Retina (tissue), 1 donor: Measurements from ENCODE around the gene OTOP3.
"Not testable (repeated sequence)": the region's sequence is repeated elsewhere in the genome, so short reads cannot be mapped to it uniquely, and the experiment has no call there.

Source experiments
- DNase-seq: peaks from one replicate; pipeline ENCODE4 v3.0.0-alpha.2; 2016

OTOP3 gene

DNA sequence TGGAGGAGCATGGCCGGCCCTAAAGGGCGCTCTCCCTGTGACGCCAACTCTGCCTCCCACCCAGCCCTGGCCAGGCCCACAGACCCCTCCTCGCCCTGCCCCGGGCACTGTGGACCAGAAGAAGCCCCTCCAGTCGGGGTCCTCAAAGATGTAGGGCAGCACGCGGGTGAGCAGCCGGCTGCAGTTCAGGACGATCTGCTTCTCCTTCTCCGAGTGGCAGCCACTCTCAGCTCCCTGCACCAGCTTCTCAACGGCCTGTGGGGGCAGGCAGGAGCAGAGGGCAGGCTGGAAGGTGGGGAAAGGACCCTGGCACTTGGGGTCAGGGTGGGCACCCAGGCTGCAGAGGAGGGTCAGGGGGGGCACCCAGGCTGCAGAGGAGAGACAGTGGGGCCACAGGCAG, 28.0 kb downstream of the OTOP3 start:
- no peak for DNase-seq

DNA sequence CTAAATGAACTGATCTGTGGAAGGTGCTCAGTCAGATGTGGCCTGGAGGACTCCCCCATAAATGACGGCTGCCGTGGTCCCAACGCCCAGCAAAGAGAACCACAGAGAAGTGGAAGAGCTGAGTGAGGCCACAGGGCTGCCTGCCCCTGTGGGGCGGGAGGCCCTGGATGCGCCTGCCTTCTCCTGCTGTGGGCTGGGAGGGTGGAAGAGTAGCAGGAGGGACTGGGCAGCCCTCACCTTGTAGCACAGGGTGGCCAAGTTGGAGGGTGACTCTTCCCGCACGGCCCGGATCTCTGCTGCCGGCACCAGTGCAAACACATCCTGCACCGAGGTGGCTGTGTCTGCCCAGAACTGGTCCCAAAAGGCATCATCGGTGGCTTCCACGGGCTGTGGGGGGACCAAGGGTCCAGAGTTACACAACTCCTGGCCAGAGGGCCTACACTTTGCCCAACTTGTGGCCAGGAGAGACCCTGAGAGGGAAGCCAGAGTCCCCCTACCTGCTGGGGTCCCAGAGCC, 28.6 kb downstream of the OTOP3 start:
- DNase-seq, result no peak

DNA sequence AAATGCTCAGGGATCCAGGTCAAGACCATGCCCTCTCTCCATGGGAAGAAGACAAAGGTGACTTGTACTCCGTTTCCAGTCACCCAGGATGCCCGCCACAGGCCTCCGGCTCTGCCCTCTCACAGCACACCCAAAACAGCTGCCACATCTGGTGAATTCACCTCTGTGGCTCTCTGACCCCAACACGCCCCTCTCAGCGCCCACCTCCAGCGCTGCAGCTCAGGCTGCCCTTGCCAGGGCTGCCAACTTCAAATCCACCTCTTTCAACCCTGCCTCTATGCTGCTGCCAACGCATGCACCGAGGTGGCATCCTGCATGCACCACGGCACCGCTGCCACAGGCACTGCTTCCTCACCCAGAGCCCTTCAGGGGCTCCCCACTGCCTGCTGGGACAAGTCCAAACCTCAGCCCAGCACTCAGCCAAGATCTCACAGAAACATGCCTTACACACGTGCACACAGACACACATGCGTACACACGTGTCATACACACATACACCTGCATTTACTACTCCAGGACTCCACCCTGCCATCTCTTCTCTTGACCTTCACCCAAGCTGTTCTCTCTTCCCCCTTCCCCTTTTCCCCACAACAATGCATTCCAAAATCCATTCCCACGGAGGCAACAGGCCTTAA, 29.4 kb downstream of the OTOP3 start:
- no peak for DNase-seq

DNA sequence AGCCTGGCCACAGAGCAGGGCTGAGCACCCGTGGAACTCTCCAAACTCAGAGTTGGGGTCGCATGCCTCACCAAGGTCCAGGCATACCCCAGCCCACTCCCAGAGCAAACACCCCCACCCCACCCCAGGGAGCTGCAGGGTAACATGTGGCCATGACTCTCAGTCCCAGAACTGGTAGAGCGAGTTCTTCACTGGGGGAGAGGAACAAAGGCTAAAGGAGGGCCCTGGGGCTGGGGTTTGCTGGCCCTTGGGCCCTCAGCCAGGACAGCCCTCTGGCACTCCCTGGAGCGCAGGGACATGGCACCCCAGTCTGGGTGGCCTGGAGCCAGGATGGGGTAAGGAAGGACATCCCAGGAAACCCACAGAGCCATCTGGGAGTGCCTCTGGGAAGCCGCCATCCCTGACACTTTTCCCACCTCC, 32.7 kb downstream of the OTOP3 start:
- DNase-seq, result no peak

DNA sequence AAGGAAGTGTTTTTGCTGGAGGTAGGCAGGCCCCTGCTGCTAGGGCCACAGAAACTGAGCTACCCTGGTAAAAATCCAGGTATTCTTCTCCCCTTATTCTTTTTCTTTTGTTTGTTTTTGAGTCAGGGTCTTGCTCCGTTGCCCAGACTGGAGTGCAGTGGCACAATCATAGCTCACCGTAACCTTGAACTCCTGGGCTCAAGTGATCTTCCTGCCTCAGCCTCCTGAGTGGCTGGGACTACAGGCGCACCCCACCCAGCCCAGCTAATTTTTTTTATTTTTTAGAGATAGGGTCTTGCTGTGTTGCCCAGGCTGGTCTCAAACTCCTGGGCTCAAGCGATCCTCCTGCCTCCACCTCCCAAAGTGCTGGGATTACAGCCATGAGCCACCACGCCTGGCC, 33.8 kb downstream of the OTOP3 start:
- not testable (repeated sequence) for DNase-seq

DNA sequence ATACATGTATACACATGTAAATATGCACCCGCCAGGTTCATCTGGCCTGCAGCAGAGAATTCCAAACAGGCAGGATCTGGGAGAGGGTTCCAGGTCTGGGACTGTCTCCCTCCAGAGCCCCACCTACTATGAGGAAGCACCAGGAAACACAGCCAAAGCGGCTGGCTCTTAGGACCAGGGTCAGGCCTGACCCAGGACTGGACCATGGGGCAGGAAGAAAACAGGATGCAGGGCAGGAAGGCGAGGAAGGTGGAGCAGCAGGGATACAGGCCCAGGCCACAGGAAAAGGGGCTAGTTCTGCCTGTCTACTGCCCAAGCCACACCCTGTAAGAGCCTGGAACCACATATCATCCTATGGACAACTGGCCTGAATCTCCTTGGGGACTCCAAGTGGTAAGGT, 34.7 kb downstream of the OTOP3 start:
- no peak for DNase-seq

DNA sequence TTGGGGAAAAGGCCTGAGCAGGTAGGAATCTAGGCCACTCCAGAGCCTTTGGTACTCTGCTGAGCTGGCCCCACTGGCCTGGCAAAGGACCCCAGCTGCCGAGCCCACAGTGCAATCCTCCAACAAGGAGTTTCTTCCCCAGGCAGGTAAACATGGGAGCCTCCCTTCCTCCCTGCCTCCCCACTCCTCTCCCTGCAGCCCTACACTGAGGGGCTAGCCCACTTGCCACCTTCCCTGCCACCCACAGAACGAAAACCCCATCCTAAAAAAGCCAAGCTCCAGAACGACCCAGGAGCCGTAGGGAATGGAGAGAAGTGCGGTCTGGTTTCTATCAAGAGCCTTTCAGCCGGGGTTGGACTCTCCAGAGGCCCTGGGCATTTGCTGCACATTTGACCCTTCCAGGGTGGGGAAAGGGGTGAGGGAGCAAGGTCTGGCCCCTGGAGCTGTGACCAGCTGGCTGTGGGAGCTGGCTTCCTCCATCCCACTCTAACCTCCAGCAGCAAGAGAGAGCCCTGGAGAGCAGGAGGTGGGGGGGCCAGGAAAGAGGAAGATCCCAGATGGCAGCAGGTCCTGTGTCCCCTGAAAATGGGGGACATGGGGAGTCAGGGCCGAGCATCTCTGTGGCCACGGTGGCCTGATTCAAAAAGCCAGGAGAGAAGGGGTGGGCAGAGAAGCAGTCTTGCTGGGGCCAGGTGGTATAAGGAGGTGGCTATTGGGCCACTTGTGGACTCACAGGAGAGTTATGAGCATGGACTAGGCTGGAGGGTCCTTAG, 35.6 kb downstream of the OTOP3 start:
- no peak for DNase-seq

DNA sequence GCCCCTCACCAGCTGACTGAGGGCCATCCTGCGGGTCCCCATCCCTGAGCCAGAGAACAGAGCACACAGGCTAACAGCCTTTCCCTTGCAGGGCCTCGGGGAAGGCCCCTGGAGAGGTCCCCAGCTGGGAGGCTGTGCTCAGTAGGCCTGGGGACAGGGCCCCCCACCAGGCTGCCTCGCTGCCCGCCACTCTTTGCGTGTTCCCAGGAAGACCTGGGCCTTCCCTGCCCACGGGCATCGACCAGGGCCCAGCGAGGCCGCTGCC, 36.1 kb downstream of the OTOP3 start:
- peak; percentile 73 for DNase-seq

DNA sequence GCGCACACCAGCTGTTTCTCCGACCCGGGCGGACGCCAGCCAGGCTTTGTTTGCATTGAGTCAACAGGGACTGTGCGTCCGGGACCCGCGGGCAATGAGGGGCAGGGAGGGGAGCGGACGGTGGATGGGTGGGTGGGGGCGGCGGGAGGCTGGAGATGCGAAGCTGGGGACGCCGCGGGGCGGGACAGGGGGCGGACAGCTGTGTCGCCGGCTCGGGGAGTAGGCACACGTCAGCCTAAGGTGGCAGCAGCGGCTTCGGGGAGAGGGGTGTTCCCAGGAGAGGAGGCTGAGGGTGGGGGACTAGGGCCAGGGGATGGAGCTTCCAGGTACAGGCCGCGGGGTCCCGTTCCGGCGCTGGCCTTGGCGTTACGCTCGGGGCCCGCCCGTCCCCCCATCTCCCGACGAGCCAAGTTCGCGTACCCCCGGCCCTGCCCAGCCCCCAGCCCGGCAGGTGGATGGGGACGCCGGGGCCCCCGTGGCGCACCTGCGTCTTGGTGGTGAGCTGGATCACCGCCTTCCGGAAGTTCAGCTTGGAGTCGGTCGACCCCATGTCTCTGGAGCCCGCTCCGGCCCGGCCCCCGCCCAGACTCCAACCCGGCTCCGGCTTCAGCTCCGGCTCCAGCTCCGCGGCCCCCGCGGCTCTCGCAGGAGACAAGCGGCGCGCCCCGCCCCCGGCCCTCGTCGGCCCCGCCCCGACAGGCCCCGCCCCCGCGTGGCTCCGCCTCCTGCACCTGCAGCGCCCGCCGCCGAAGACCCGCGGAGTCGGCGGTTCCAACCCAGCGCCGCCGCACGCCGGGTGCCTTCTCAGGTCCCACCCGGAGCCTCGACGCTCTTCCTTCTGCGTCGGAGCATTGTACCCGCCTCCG, 36.6 kb downstream of the OTOP3 start, which contains the start of gene HID1:
HID1 (minus strand) TSS at position 653 of the 866 bp plus-strand sequence; CDS start at position 550, 103 bp downstream.
- peak; percentile 73 for DNase-seq

DNA sequence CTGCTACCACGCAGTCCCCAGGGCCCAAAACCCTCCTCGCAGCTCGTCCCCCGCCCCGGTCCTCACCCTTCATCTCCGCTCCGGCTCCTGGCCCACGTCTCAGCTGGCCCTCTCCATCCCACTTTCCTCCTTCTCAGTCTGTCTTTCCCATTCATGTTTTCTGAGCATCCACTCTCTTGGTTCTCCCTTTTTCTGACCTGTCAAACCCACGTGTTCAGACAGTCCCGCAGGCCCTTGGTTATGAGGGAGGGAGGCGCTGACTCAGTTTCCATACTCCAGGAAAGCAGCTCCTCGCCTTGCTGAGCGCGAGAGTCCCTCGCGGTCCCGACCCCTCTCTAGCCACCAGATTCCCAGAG, 37.3 kb downstream of the OTOP3 start:
- DNase-seq, result peak; percentile 72

DNA sequence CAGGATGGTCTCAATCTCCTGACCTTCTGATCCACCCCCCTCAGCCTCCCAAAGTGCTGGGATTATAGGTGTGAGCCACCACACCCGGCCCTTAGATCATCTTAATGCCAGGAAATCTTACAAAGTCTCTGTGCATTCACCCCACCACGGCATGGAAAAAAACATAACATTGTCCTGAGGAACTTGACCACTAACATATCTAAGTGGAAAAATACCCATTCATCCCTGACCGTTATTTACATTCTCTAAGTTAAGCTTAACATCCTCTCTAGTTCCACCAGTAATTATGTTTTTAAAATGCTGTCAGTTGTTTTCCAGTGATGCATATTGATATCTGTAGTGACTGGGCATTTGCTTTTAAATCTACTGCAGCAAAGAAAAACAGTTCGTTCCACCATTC, 40.2 kb downstream of the OTOP3 start:
- DNase-seq, result no peak

DNA sequence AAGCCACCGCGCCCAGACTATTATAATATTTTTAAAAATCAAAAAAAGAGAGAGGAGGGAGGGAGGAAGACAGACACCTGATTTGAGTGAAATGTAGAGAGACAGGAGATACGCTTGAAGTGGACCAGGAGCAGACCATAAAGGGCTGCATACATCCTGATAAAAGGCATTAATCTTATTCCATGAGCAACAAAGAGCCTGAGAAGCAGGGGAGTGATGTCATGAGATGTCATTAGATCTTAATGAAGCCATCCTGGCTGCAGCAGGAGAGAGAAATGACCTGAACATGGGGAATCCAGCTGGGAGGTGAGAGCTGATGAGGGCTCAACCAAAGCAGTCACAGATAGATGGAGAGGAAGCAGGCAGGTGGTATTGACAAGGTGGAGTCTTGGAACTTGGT, 42.1 kb downstream of the OTOP3 start:
- DNase-seq, result no peak

DNA sequence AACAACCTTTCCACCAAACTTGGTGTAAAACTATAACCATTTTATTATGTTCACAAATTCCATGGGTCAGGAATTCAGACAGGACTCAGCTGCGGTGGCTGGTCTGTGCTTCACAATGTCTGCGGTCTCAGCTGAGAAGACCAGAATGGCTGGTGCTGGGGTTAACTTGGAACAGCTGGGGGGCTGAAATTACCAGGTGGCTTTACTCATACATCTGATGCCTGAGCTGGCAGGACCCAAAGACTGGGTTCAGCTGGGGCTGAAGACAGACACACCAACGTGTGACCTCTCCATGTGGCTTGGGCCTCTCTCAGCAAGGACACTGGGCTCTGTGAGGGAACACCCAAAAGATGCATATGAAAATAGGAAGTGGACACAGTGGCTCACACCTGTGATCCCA, 42.5 kb downstream of the OTOP3 start:
- no peak for DNase-seq

DNA sequence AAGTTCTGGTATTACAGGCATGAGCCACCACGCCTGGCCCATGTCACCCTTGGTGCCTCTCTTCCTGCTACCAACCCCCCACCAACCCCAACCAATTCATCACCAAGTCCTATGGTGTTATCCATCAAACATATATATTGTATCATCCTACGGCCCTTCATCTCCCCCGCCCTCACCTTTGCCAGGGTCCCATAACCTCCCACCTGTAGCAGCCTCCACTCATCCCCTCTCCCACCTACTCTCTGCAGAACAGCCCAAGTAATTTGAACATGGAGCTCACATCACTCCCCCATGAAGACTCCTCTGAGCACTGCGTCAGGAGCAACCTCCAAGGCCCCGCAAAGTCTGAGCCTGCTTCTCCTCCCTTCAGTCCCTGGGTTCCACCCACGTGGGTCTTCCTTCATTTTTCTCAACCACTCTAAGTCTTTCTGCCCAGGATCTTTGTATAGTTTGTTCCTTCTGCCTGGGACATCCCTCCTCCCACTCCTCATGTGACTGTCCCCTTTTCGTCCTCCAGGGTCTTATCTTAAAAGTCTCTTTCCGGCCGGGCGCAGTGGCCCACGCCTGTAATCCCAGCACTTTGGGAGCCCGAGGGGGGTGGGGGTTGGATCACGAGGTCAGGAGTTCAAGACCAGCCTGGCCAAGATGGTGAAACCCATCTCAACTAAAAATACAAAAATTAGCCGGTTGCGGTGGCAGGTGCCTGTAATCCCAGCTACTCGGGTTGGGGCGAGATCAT, 43.9 kb downstream of the OTOP3 start:
- DNase-seq, result no peak

DNA sequence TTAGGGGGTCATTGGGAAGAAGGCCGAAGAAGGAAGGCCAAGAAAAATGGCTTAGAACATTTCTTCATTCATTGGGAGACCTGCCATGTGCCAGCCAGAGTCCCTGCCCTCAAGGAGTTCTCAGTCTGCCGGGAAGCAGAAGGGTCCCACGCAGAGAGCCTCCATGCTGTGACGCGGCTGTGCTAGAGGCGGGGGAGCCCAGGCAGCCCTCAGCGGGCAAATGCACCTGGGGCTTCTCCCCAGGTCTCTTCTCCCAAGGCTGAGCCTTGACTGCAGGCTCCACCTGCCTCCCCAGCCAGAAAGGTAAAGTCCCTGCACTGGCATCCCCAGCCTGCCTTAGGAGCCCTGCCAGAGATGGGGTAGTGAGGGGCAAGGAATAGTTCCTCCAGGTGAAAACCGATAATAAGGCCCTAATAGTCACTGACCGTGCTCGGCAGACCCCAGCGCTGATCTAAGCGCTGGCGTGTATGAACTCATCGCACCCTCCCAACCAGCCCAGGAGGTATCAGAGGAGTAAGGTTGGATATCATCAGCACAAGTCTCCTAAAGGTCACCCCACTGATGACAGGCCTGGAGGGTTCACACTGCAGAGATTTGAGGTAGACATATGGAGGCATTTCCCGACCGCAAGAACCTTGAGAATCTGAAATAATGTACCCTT, 45.8 kb downstream of the OTOP3 start:
- DNase-seq, result no peak

DNA sequence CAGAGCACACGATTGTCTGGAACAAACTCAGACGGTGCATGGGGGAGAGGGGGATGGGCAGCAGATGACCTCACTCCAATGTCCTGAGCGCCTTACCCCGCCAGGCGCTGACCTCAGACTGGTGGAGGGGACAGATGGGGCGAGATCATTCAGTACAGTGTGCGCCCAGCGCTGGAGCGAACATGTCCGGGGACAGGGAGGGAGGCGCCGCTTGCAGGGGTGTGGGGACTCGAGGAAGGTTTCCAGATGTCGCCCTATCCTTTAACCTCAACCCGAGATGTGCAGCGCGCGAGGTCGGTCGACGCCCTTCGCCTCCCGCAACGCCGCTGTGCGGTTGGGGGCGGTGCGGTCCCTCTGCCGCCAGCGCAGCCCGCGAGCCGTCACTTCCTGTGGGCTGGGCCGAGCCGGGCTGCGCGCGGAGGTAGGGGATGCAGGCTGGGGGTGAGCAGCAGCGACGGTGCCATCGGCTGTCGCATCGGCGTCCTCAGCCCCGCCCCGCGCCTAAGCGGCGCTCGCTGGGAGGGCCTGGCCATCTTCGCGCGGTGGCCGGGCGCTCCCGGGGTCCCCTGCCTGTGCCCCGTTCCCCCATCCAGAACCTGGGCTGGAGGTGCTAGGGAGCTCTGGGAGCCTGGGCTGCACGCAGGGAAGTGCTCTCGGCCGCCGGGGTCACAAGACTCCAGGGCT, 46.4 kb downstream of the OTOP3 start:
- peak; percentile 95 for DNase-seq

DNA sequence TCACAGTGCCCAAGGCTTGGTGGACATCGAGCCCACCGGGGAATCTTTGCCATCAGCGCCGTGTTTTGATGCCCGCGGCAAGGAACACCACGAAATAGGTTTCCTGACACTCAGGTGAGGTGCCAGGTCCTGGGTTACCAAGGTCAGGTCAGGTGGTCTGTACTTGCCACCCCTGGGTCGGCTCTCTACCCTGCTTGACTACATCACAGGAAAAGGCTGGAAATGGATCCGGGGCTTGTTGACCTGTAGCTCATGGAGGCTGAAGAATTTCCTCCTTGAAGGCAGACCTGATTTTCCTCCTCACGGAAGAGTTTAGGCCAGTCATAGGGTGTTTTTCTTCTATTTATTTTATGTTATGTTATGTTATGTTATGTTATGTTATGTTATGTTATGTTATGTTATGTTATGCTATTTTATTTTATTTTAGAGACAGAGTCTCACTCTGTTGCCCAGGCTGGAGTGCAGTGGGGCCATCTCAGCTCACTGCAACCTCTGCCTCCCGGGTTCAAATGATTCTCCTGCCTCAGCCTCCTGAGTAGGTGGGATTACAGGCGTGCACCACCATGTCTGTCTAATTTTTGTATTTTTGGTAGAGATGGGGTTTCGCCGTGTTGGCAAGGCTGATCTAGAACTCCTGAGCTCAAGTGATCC, 47.1 kb downstream of the OTOP3 start:
- not testable (repeated sequence) for DNase-seq

DNA sequence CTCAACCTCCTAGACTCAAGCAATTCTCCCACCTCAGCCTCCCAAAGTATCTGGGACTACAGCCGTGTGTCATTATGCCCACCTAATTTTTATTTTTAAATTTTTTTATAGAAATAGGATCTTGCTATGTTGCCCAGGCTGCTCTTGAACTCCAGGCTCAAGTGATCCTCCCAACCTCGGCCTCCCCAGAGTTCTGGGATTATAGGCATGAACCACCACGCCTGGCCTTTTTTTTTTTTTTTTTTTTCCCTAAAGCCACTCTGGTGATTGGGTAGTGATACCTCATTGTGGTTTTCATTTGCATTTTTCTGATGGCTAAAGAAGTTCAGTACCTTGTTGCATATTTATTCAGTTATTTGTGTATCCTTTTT, 50.5 kb downstream of the OTOP3 start:
- no peak for DNase-seq

DNA sequence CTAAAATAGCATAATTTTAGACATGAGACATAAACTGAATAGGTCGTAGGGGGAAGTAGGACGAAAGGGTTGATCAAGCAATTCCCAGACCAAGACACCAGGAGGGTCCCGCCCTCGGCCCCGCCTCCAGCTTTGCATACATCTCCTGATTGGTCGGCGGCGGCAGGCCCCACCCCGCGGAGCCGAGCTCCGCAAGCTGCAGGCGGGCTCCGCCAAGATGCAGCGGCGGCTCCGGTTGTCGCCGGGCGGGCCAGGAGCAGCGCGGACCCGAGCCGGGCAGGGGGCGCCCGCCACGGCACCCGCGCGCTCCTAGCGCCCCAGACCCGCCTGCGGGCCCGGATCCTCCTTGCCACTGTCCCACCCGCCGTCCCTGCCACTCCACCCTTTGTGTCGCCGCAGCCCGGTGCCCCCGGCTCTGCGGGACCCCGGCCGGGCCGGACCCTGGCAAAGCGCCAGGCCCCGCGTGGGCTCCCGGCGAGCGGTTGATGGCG, 51.8 kb downstream of the OTOP3 start, which contains the start of gene CDR2L:
CDR2L (plus strand) TSS at position 215 of the 491 bp plus-strand sequence. CDS start 412 bp downstream, outside the sequence.
- peak; percentile 96 for DNase-seq

DNA sequence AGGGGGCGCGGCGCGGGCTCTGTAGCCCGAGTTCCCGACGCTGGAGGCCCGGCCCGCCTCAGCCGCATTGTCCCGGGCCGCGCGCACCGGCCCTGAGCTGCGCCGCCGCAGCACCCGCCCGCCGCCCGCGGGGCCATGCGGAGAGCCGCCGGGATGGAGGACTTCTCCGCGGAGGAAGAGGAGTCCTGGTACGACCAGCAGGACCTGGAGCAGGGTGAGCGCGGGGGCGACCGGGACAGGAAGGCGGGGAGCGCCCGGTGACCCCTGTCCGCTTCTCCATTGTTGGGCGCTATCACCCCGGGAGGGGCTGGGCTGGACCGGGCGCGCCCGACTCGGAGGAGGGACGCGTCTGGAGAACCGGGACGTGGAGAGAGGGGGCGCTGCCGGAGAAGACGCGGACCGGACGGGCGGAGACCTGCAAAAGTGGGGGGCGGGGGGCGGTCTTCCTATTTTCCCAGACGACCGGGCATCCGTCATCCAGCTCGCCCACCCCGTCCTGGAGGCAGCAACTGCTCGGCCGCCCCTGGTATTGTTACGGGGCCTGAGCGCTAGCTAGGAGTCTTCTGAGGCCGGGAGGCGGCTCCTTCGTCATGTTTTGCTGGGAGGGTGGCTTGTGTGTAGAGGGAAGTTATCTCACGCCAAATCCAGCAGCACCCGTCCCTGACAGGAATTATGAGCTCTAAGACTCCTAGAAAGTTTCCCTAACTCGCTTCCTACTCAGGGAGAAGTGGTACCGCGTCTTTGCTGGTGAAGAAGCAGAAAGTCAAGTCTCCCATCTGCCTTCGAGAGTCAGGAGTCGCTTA, 52.4 kb downstream of the OTOP3 start:
- peak; percentile 88 for DNase-seq
